MM.1S (cell line): ENCODE measurements around the gene USP9X.

Experiments
- CTCF ChIP-seq: fragments of 300-600 bp; sonication (generic); IDR thresholded peaks from 2 replicates; pipeline ENCODE4 v1.5.1; 2016; ENCODE audit warnings: antibody characterized with exemption, low read length, mixed read lengths
- EZH2phosphoT487 ChIP-seq: fragments of 300-600 bp; sonication (generic); IDR thresholded peaks from 2 replicates; pipeline ENCODE4 v1.6.1; 2018; ENCODE audit warnings: antibody characterized with exemption, low read length

DNA sequence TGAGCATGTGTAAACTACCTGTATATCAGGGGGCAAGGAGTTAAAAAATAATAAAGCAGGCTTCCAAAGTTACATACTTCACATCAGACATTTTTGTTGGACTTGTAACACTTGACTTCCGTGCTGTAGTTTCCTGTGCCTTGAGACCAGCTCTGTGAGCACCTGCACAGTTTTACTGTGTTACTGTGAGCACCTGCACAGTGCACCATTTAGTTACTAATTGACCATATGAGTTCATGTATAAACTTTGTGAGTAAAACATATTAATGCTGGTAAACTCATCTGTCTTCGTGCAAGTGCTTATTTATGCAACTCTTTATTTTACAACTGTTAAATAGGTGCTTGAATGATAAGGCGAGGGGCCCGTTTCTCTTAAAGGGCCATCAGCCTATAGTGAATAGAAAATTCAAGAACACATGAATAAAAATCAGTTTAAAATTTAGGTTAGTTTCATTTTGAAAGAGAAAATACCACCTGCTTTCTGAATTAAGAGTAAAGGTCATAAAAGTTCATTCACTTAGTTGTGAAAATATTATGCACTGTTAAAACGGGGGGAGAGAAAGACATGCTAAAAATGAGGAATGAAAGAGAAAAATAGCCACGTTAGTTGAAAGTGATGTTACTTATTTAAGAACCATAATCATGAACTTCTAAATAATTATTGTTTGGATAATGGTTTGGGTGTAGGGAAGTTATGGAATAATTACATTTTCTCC, 42.4 kb downstream of the USP9X start:
- TF ChIP-seq CTCF (no peak), EZH2phosphoT487 (no peak)
